Stimulated activated naive CD8-positive, alpha-beta T cell treated with anti-CD3 and anti-CD28 coated beads, Interleukin-15, Interleukin-2, amounts not matched to agents 100 ng/mL and 50 ng/mL, for 24 hours (primary cell): ENCODE data around the gene PEX7.
"Not testable (repeated sequence)": the region's sequence is repeated elsewhere in the genome, so short reads cannot be mapped to it uniquely, and the experiment has no call there.

Experiments used
- H3K27ac Mint-ChIP-seq: one replicate; pipeline ENCODE4 v1.8.0; 2021; ENCODE audit warnings: mild to moderate bottlenecking, mixed read lengths
- H3K27me3 Mint-ChIP-seq: one replicate; pipeline ENCODE4 v1.8.0; 2021; ENCODE audit warnings: mixed read lengths
- H3K36me3 Mint-ChIP-seq: one replicate; pipeline ENCODE4 v1.8.0; 2021; ENCODE audit warnings: low read depth, mixed read lengths
- H3K4me1 Mint-ChIP-seq: one replicate; pipeline ENCODE4 v1.8.0; 2021; ENCODE audit warnings: low read depth, mixed read lengths
- H3K4me3 Mint-ChIP-seq: one replicate; pipeline ENCODE4 v1.8.0; 2021; ENCODE audit warnings: mild to moderate bottlenecking, mixed read lengths
- H3K9me3 Mint-ChIP-seq: one replicate; pipeline ENCODE4 v1.8.0; 2021; ENCODE audit warnings: mixed read lengths

The PEX7 gene

DNA sequence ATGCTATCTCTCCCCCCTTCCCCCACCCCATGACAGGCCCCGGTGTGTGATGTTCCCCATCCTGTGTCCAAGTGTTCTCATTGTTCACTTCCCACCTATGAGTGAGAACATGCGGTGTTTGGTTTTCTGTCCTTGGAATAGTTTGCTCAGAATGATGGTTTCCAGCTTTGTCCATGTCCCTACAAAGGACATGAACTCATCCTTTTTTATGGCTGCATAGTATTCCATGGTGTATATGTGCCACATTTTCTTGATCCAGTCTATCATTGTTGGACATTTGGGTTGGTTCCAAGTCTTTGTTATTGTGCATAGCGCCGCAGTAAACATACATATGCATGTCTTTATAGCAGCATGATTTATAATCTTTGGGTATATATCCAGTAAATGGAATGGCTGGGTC, 24.1 kb downstream of the PEX7 start:
- H3K27ac Mint-ChIP-seq, H3K4me3 Mint-ChIP-seq, H3K27me3 Mint-ChIP-seq, H3K4me1 Mint-ChIP-seq, H3K9me3 Mint-ChIP-seq: not testable (repeated sequence)
- peaks cover 35% of the 10 kb centered on the region for H3K36me3 Mint-ChIP-seq

DNA sequence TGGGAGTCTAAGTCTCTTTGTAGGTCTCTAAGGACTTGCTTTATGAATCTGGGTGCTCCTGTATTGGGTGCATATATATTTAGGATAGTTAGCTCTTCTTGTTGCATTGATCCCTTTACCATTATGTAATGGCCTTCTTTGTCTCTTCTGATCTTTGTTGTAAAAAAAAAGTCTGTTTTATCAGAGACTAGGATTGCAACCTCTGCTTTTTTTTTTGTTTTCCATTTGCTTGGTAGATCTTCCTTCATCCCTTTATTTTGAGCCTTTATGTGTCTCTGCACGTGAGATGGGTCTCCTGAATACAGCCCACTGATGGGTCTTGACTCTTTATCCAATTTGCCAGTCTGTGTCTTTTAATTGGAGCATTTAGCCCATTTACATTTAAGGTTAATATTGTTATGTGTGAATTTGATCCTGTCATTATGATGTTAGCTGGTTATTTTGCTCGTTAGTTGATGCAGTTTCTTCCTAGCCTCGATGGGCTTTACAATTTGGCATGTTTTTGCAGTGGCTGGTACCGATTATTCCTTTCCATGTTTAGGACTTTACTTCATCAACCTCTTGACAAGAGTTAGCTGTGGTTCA, 27.7 kb downstream of the PEX7 start:
- not testable (repeated sequence) for H3K27ac Mint-ChIP-seq, H3K4me3 Mint-ChIP-seq, H3K27me3 Mint-ChIP-seq, H3K4me1 Mint-ChIP-seq, H3K9me3 Mint-ChIP-seq
- peaks cover 41% of the 10 kb centered on the region for H3K36me3 Mint-ChIP-seq

DNA sequence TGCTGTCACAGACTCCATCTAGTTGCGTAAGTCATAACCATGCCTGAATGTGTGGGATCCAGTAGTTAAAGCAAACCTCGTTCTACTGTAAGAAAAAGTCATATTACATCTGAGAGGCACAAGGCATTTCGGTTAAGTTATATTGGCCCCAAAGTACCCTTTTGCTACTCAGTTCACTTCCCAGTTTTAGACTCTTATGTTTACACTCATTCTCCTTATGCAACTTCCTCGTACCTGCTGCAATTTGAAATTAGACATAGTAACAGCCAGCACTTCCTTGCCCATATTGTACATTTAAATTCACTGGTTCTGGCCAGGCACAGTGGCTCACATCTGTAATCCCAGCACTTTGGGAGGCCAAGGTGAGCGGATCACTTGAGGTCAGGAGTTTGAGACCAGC, 37.0 kb downstream of the PEX7 start:
- Mint-ChIP-seq H3K4me1 (peaks cover 5% of the 10 kb centered on the region), H3K27ac (no peak overlapping the region), H3K9me3 (no peaks in the 10 kb centered on the region)

DNA sequence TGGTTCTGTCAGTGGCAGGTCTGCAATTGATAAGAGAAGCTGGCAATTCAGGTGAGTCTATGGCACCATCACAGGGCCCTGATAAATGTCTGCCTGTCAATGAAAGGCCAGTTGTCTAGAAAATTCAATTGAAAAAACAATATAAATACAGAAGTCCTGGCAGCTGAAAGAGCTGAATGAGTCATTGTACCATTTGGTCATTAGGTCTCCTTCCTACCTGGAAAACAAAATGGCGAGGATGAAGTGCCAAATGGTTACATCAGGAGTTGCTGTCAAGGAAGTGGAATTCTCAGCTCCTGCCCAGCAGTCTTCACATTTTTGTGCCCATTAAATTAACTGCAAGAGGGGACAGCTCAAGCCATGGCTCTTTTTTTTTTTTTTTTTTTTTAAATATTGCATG, 37.7 kb downstream of the PEX7 start:
- Mint-ChIP-seq H3K27me3 (no peaks in the 10 kb centered on the region), H3K27ac (no peak overlapping the region), H3K4me1 (peaks cover 5% of the 10 kb centered on the region), H3K36me3 (peaks cover 18% of the 10 kb centered on the region), H3K4me3 (no peak overlapping the region), H3K9me3 (no peaks in the 10 kb centered on the region)

More for the DNA sequence above, 37.0 kb downstream of the PEX7 start:
- Mint-ChIP-seq H3K4me3 (no peak overlapping the region), H3K36me3 (peaks cover 18% of the 10 kb centered on the region), H3K27me3 (no peaks in the 10 kb centered on the region)

DNA sequence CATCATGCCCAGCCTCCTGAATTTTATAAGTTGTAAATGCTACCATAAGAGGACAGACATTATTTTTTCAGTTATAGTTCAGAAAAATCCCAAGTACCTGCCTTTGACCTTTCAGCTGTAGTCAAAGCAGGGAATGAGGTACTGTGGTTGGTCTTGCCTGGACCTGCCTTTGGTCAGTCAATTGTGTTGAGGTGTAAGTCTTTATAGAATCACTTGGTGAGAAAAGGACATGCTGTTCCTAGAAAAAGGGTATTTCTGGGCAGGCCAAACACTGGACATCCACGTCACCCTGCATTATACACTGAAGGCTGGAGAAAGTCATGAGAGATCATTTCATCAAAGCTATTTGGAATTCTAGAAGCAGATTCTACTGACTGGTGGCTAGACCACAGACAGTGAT, 40.3 kb downstream of the PEX7 start:
- Mint-ChIP-seq H3K36me3 (peaks cover 16% of the 10 kb centered on the region), H3K4me3 (no peak overlapping the region), H3K4me1 (no peaks in the 10 kb centered on the region), H3K9me3 (no peaks in the 10 kb centered on the region), H3K27ac (no peak overlapping the region), H3K27me3 (no peaks in the 10 kb centered on the region)

DNA sequence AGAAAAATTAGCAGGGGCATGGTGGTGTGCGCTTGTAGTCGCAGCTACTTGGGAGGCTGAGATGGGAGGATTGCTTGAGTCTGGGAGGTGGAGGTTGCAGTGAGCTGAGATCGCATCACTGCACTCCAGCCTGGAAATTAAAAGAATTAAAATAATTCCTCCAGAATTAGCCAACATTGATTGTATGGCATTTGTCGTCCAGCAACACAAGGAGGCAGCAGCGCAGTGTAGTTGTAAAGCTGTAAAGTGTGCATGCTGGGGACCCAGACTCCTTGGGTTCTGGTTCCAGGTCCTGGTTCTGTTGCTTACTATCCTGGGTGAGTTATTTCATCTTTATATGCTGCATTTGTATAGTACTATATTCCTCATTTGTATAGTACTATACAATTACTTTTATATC, 41.4 kb downstream of the PEX7 start:
- H3K4me3 Mint-ChIP-seq = no peak overlapping the region
- no peaks in the 10 kb centered on the region for H3K27me3 Mint-ChIP-seq
- no peaks in the 10 kb centered on the region for H3K4me1 Mint-ChIP-seq
- no peaks in the 10 kb centered on the region for H3K9me3 Mint-ChIP-seq
- H3K27ac Mint-ChIP-seq = no peak overlapping the region
- peaks cover 19% of the 10 kb centered on the region for H3K36me3 Mint-ChIP-seq

DNA sequence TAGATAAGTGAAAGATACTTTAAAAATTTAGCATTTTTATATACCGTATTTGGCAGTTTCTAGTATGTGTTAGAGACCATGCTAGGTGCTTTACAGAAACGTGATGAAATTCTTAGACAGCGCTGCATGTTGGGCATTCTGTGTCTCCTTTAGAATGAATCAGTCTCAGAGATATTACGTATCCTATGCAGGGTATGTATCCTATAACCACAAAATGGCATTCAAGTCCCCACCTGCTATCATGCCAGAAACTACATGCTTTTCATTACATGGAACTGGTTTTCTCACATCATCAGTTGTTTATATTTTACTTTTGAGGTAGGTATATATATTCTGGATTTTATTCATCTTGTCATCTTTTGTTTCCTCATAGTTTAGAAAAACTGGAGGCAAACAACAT, 42.3 kb downstream of the PEX7 start:
- no peak overlapping the region for H3K4me3 Mint-ChIP-seq
- no peaks in the 10 kb centered on the region for H3K9me3 Mint-ChIP-seq
- no peaks in the 10 kb centered on the region for H3K27me3 Mint-ChIP-seq
- no peak overlapping the region for H3K27ac Mint-ChIP-seq
- H3K4me1 Mint-ChIP-seq = no peaks in the 10 kb centered on the region
- peaks cover 25% of the 10 kb centered on the region for H3K36me3 Mint-ChIP-seq

DNA sequence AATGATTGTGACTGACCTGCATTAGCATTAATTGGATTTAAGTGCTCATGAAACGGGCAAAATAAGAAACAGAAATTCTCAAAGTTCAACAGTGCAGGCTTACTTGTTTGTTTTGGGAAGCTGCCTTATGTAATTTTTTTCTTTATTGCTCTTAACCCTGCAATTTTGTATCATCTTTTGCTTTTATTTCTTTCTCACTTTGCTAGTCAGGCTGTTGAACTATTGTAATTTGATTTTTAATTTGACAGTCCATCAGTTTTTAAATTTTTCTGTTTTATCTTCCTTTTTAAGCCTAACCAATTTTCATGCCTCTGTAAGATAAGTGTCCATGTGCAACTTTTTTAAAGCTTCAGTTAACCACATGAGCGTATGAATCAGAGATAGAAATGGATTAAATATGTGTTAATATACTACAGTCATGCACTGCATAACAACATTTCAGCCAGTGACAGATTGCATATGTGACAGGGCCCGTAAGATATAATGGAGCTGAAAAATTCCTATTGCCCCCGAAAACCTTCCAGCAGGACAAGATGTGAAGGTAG, 44.6 kb downstream of the PEX7 start:
- Mint-ChIP-seq H3K27me3 (no peaks in the 10 kb centered on the region), H3K9me3 (no peaks in the 10 kb centered on the region), H3K4me3 (no peak overlapping the region), H3K36me3 (peaks cover 27% of the 10 kb centered on the region), H3K27ac (no peak overlapping the region), H3K4me1 (no peaks in the 10 kb centered on the region)

DNA sequence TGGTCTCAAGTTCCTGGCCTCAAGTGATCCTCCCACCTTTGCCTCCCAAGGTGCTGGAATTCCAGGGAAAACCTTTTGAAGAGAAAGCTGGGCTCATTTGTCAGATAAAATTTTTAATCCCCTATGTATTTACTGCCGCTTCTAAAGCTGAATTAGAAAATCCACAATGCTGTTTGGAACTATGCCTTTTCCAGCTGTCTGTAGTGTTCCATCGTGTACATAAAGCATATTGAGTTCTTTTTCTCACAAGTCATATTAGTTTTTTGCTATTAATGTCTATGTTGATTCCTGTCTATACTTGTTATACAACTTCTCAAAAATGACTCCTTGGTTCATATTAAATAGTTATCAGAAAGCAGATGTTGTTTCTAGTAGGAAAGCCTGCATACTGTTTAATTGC, 47.1 kb downstream of the PEX7 start:
- Mint-ChIP-seq H3K4me1 (no peaks in the 10 kb centered on the region), H3K27ac (no peak overlapping the region), H3K9me3 (peaks cover 16% of the 10 kb centered on the region), H3K4me3 (no peak overlapping the region), H3K36me3 (peaks cover 51% of the 10 kb centered on the region), H3K27me3 (no peaks in the 10 kb centered on the region)

DNA sequence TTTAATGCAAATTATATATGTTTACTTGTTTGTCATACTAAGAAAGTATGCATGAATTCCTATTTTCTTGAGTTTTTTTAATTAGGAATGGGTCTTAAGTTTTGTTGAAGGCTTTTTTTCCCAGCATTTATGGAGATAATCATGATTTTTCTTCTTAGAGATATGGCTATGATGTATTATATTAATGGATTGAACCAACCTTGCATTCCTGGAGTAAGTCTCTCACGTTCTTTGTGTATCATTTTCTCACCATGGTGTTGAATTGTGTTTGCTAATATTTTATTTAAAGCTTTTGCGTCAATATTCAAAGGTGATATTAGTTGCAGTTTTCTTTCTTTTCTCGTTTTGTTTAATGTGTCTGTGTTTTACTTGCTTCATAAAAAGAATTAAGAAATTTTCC, 51.4 kb downstream of the PEX7 start:
- no peaks in the 10 kb centered on the region for H3K27me3 Mint-ChIP-seq
- no peaks in the 10 kb centered on the region for H3K4me1 Mint-ChIP-seq
- no peak overlapping the region for H3K4me3 Mint-ChIP-seq
- peaks cover 61% of the 10 kb centered on the region for H3K36me3 Mint-ChIP-seq
- peaks cover 16% of the 10 kb centered on the region for H3K9me3 Mint-ChIP-seq
- no peak overlapping the region for H3K27ac Mint-ChIP-seq

DNA sequence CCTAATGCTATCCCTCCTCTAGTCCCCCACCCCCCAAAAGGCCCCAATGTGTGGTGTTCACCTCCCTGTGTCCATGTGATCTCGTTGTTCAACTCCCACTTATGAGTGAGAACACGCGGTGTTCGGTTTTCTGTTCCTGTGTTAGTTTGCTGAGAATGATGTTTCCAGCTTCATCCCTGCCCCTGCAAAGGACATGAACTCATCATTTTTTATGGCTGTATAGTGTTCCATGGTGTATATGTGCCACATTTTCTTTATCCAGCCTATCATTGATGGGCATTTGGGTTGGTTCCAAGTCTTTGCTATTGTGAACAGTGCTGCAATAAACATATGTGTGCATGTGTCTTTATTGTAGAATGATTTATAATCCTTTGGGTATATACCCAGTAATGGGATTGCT, 54.1 kb downstream of the PEX7 start:
- H3K27me3 Mint-ChIP-seq, H3K4me3 Mint-ChIP-seq, H3K4me1 Mint-ChIP-seq, H3K27ac Mint-ChIP-seq: not testable (repeated sequence)
- peaks cover 16% of the 10 kb centered on the region for H3K9me3 Mint-ChIP-seq
- peaks cover 65% of the 10 kb centered on the region for H3K36me3 Mint-ChIP-seq

DNA sequence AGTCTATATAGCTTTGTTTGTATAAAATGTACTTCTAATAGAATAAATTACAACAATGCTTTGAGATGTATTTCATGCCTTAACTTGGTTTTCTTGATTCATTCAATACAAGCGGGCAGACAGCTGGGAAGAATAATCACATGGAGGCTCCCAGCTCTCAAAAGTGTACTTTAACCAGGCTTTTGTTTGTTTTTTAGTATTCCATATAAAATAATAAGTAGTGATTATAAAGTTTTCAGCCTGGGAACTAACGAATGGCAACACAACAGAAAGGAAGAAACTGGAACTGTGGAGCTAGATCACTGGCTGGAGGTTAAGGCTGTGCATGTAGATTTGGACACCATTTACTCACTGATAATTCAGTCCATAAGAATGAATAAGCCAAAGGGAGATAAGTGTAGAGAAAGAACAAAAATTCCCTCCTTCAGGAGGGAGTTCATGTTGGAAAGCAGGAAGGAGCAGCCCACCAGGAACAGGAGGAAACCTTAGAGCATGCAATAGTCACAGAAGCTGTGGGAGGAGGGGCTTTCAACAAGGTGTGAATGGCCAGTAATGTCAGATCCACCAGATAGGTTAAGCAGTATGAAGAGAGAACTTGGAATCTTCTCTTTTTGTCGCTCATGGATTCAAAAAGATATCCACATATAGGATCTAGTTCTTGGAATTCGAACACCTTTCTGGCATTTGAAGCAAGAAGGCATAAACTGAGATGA, 58.5 kb downstream of the PEX7 start:
- H3K27me3 Mint-ChIP-seq = no peaks in the 10 kb centered on the region
- H3K4me3 Mint-ChIP-seq = no peak overlapping the region
- H3K36me3 Mint-ChIP-seq = peaks cover 34% of the 10 kb centered on the region
- H3K4me1 Mint-ChIP-seq = no peaks in the 10 kb centered on the region
- H3K27ac Mint-ChIP-seq = no peak overlapping the region
- no peaks in the 10 kb centered on the region for H3K9me3 Mint-ChIP-seq

DNA sequence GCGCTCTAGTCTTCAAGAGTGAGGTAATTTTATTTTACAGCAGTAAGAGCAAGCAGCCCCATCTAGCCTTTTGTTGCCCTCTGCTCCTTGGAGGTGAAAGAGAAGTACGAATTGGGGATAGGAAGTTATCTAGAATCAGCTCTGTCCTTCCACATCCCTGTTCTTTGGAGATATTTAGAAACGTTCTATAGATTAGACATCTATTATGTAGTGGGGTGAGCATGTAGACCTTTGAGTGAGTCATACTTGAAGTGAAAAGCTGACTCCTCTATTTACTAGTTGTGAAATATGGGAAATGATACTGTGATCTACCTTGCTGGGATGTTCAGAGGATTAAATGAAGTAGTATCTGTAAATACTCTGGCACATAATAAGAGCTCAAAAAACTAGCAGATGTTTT, 63.7 kb downstream of the PEX7 start:
- H3K4me1 Mint-ChIP-seq = peaks cover 7% of the 10 kb centered on the region

DNA sequence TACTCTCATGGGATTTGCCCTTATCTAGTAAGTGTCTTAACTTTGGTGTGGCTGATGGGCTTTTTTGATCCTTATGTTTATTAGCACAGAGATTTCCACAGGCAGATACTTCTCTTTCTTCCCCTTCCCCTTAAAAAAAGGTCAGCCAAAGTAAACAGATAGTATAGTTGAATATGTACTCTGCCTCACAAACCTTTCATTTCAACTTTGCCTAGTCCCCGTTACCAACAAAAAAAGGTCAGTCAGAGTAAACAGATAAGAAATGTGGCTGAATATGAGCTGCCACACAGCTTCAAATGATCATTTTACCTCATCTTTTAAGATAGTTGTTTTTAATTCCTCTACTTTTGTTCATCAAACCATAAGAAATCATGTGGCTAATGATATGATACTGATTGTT, 65.6 kb downstream of the PEX7 start:
- no peaks in the 10 kb centered on the region for H3K27me3 Mint-ChIP-seq
- H3K4me1 Mint-ChIP-seq = peaks cover 7% of the 10 kb centered on the region

More for the DNA sequence above, 63.7 kb downstream of the PEX7 start:
- no peak overlapping the region for H3K27ac Mint-ChIP-seq
- no peaks in the 10 kb centered on the region for H3K9me3 Mint-ChIP-seq
- H3K4me3 Mint-ChIP-seq = no peak overlapping the region
- no peaks in the 10 kb centered on the region for H3K27me3 Mint-ChIP-seq
- peaks cover 6% of the 10 kb centered on the region for H3K36me3 Mint-ChIP-seq

DNA sequence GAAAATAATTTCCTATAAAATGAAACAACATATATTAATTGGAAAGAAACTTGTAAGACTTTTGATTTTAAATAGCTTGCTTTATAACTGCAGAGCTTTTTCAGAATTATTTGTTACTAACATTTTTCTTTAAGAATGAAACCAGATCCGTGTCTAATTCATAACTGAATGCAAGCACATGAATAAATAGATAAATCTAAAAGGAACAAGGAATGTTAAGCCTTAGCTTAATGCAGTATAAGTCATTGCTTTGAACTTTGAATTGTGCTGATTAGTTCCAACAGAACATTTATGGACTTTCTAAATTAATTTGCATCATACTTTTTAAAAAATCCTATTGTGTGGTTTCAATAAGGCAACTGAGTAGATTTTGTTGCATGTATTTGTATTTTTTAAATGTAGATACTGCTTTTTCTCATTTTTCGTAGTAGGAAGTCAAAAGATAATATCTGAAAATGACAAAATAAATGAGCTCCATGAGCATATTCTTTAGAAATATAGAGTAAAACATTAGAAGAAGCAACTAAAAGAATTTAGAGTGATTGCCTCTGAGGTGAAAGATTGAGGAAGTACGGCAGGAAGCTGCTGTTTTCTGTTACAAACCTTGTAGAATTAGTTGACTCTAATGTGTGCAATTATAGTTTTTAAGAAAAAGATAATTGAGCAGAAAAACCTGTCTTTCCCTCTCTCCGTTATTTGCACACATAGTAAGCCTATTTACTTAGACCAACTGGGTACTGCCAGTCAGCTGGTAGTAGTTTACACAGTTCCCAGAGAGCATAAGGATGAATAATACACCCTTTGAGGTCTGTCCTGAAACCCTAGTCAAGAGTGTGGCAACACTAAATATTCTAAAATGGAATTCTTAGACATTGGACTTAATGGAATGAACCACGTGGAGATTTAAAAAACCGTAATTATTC, 67.1 kb downstream of the PEX7 start:
- Mint-ChIP-seq H3K36me3 (peaks cover 13% of the 10 kb centered on the region), H3K4me1 (peaks cover 7% of the 10 kb centered on the region), H3K27me3 (no peaks in the 10 kb centered on the region), H3K9me3 (no peaks in the 10 kb centered on the region), H3K4me3 (no peak overlapping the region), H3K27ac (no peak overlapping the region)

More for the DNA sequence above, 65.6 kb downstream of the PEX7 start:
- H3K9me3 Mint-ChIP-seq = no peaks in the 10 kb centered on the region
- no peak overlapping the region for H3K4me3 Mint-ChIP-seq
- no peak overlapping the region for H3K27ac Mint-ChIP-seq
- peaks cover 9% of the 10 kb centered on the region for H3K36me3 Mint-ChIP-seq
